Transverse colon (tissue), 3 donors: ENCODE results near the gene ETFB.

Source experiments
- EP300 ChIP-seq: sonication (generic); formaldehyde crosslinking; IDR thresholded peaks from one replicate; pipeline ENCODE4 v1.6.1; 2017; ENCODE audit warnings: antibody characterized with exemption, low read depth
- POLR2A ChIP-seq: fragments of 450-650 bp; IDR thresholded peaks from one replicate; pipeline ENCODE4 v1.6.1; 2016; ENCODE audit warnings: antibody characterized with exemption, mild to moderate bottlenecking, moderate library complexity
- TF ChIP-seq, protein P1 (sequence below), 5 experiments: fragments of 200-600 bp in 3 of 5; fragments of 450-650 bp in 2 of 5; sonication (generic) in 3 of 5; IDR thresholded peaks; 1 replicate in 2 of 5; 2 replicates in 3 of 5; pipeline ENCODE4 v1.5.1; 2016 to 2017; ENCODE audit warnings: antibody characterized with exemption in 5 of 5, inconsistent platforms in 3 of 5, mild to moderate bottlenecking in 2 of 5, moderate library complexity in 1 of 5

DNA sequence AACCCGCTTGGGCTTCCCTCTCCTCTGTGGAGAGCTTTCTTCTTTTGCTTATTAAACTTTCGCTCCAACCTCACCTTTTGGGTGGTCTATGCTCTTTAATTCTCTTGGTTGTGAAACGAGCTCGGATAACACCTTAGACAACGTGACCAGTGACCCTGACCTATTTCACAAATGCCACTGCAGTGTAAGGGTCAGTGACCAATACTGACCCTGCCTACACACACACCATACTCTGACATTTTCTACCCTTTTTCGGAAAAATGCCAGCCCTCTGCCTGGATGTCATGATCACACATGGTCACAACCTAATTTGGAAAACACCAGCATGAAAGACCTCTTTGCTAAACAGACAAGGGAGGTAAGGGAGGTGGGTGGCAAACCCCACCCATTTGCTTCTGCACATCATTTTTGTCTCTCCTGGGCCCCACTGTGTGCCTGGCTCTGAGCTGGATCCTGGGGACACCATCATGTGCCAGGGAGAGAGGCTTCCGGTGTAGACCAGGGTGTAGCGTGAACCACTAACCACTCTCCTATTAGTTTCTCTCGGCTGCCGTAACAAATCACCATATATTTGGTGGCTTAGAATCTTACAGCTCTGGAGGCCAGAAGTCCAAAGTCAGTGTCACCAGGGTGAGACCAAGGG lies 9.9 kb downstream of the ETFB start:
- TF ChIP-seq, protein P1, sequence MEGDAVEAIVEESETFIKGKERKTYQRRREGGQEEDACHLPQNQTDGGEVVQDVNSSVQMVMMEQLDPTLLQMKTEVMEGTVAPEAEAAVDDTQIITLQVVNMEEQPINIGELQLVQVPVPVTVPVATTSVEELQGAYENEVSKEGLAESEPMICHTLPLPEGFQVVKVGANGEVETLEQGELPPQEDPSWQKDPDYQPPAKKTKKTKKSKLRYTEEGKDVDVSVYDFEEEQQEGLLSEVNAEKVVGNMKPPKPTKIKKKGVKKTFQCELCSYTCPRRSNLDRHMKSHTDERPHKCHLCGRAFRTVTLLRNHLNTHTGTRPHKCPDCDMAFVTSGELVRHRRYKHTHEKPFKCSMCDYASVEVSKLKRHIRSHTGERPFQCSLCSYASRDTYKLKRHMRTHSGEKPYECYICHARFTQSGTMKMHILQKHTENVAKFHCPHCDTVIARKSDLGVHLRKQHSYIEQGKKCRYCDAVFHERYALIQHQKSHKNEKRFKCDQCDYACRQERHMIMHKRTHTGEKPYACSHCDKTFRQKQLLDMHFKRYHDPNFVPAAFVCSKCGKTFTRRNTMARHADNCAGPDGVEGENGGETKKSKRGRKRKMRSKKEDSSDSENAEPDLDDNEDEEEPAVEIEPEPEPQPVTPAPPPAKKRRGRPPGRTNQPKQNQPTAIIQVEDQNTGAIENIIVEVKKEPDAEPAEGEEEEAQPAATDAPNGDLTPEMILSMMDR (IDR thresholded peaks at IDR 0.05) = no peak
- TF ChIP-seq EP300 (no peak), POLR2A (no peak)
